Kasumi-1 (cell line): Measurements from ENCODE around the gene PDE4D.
"Not testable (repeated sequence)": the region's sequence is repeated elsewhere in the genome, so short reads cannot be mapped to it uniquely, and the experiment has no call there.

ENCODE experiments used
- DNase-seq, 2 experiments: peaks; one replicate each; lab custom pipeline; 2025; lab: John Stamatoyannopoulos, UW

Gene PDE4D

GRCh38 chr5:59799668-59800346 is 93.7 kb downstream of the PDE4D start:
- DNase-seq, result peak; percentile 62

- DNase-seq, result no peak
Measured at GRCh38 chr5:59798862-59799667, 94.5 kb downstream of the PDE4D start.

- DNase-seq, result peak; percentile 25 to 40
Measured at GRCh38 chr5:59795141-59795540, 98.4 kb downstream of the PDE4D start.

- DNase-seq, result no peak
Measured at GRCh38 chr5:59792983-59793585, 100.4 kb downstream of the PDE4D start.

GRCh38 chr5:59791617-59792016 is 101.9 kb downstream of the PDE4D start:
- DNase-seq, result no peak

GRCh38 chr5:59790776-59791475 is 102.6 kb downstream of the PDE4D start:
- no peak for DNase-seq

- no peak for DNase-seq
Measured at GRCh38 chr5:59790376-59790775, 103.2 kb downstream of the PDE4D start.

- no peak for DNase-seq
Measured at GRCh38 chr5:59789894-59790293, 103.6 kb downstream of the PDE4D start.

GRCh38 chr5:59789197-59789596 is 104.3 kb downstream of the PDE4D start:
- DNase-seq, result no peak

GRCh38 chr5:59786334-59786805 is 107.2 kb downstream of the PDE4D start:
- DNase-seq, result no peak

- DNase-seq, result no peak
Measured at GRCh38 chr5:59785676-59786333, 107.7 kb downstream of the PDE4D start.

- not testable (repeated sequence) for DNase-seq
Measured at GRCh38 chr5:59784708-59785107, 108.8 kb downstream of the PDE4D start.

- DNase-seq, result no peak
Measured at GRCh38 chr5:59783264-59783663, 110.3 kb downstream of the PDE4D start.

- DNase-seq, result peak in 1 of 2 experiments; percentile 15
Measured at GRCh38 chr5:59782856-59783255, 110.7 kb downstream of the PDE4D start.

- DNase-seq, result no peak
Measured at GRCh38 chr5:59779453-59779852, 114.1 kb downstream of the PDE4D start.

GRCh38 chr5:59777028-59777427 is 116.5 kb downstream of the PDE4D start:
- no peak for DNase-seq

- DNase-seq, result no peak
Measured at GRCh38 chr5:59773294-59773693, 120.2 kb downstream of the PDE4D start.

GRCh38 chr5:59772757-59773156 is 120.8 kb downstream of the PDE4D start:
- DNase-seq, result no peak

- DNase-seq, result no peak
Measured at GRCh38 chr5:59772206-59772605, 121.3 kb downstream of the PDE4D start.

- no peak for DNase-seq
Measured at GRCh38 chr5:59770953-59771352, 122.6 kb downstream of the PDE4D start.

GRCh38 chr5:59769832-59770231 is 123.7 kb downstream of the PDE4D start:
- DNase-seq, result no peak

GRCh38 chr5:59769041-59769360 is 124.5 kb downstream of the PDE4D start:
- DNase-seq, result no peak
